Esophagus muscularis mucosa (tissue), 4 donors: ENCODE measurements around the gene SIK2.

Source experiments
- EP300 ChIP-seq: sonication (generic); formaldehyde crosslinking; IDR thresholded peaks from one replicate; pipeline ENCODE4 v1.6.1; 2017; ENCODE audit warnings: antibody characterized with exemption
- POLR2A ChIP-seq: fragments of 450-650 bp; IDR thresholded peaks from one replicate; pipeline ENCODE4 v1.6.1; 2017; ENCODE audit warnings: antibody characterized with exemption, moderate library complexity, mild to moderate bottlenecking, low read depth
- POLR2AphosphoS5 ChIP-seq, 2 donors: sonication (generic); formaldehyde crosslinking; IDR thresholded peaks; one replicate each; pipeline ENCODE4 v1.6.1; 2017; ENCODE audit warnings: antibody characterized with exemption in 2 of 2
- TF ChIP-seq, protein P1 (sequence below), 3 experiments: fragments of 200-600 bp in 2 of 3; fragments of 450-650 bp in 1 of 3; sonication (generic) in 2 of 3; IDR thresholded peaks; one replicate each; pipeline ENCODE4 v1.5.1; 2017 to 2019; ENCODE audit warnings: antibody characterized with exemption in 3 of 3, mild to moderate bottlenecking in 2 of 3, moderate library complexity in 1 of 3

DNA sequence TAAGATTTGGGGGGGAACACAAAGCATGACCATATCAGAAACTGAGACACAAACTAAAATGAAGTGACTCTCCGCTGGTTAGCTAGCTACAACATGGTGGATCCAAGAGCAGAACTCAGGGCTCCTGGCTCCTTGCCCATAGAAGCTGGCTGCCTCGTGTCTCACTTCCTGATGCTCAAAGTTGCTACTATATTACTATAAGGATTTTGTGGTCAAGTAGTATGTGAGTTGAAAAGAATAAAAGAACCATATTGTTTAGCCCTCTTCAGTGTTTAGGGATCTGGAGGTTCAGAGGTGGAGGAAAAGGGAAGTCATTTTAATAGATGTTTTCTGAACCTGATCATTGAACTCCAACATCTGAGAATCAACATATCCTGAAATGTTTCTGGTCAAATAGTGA is 16.9 kb upstream of the SIK2 start:
- TF ChIP-seq, protein P1, sequence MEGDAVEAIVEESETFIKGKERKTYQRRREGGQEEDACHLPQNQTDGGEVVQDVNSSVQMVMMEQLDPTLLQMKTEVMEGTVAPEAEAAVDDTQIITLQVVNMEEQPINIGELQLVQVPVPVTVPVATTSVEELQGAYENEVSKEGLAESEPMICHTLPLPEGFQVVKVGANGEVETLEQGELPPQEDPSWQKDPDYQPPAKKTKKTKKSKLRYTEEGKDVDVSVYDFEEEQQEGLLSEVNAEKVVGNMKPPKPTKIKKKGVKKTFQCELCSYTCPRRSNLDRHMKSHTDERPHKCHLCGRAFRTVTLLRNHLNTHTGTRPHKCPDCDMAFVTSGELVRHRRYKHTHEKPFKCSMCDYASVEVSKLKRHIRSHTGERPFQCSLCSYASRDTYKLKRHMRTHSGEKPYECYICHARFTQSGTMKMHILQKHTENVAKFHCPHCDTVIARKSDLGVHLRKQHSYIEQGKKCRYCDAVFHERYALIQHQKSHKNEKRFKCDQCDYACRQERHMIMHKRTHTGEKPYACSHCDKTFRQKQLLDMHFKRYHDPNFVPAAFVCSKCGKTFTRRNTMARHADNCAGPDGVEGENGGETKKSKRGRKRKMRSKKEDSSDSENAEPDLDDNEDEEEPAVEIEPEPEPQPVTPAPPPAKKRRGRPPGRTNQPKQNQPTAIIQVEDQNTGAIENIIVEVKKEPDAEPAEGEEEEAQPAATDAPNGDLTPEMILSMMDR (IDR thresholded peaks at IDR 0.05), result no peak
- no peak for TF ChIP-seq EP300
- no peak for TF ChIP-seq POLR2A
- TF ChIP-seq POLR2AphosphoS5 (IDR thresholded peaks at IDR 0.05), result no peak
